Fibroblast of pulmonary artery (primary cell): ENCODE measurements around the gene IL17B.

Source experiments
- DNase-seq: peaks from one replicate; pipeline ENCODE4 v3.0.0-alpha.2; 2010; ENCODE audit warnings: low read depth
- H3K4me3 ChIP-seq: replicated peaks from 2 replicates; pipeline ENCODE4 v1.5.1; 2011; ENCODE audit warnings: low read depth, mild to moderate bottlenecking, control low read depth, low read length, moderate library complexity
- CTCF ChIP-seq: IDR thresholded peaks from 2 replicates; pipeline ENCODE4 v1.5.1; 2011; ENCODE audit warnings: mild to moderate bottlenecking, control low read depth, low read length, inconsistent platforms; ENCODE audit errors: missing control alignments

Gene IL17B

GRCh38 chr5:149337736-149338135 is 41.4 kb downstream of the IL17B start:
- no peak for DNase-seq
- no peak overlapping the region for H3K4me3 ChIP-seq
- TF ChIP-seq CTCF: no peak

GRCh38 chr5:149333711-149334443 is 45.2 kb downstream of the IL17B start:
- no peak for TF ChIP-seq CTCF
- peak; percentile 19 for DNase-seq
- H3K4me3 ChIP-seq: no peak overlapping the region

- H3K4me3 ChIP-seq: no peak overlapping the region
- no peak for DNase-seq
- TF ChIP-seq CTCF: no peak
Measured at GRCh38 chr5:149328177-149328576, 50.9 kb downstream of the IL17B start.

GRCh38 chr5:149326611-149327010 is 52.5 kb downstream of the IL17B start:
- no peak for TF ChIP-seq CTCF
- H3K4me3 ChIP-seq: no peak overlapping the region
- DNase-seq: no peak

- TF ChIP-seq CTCF: no peak
- peak; percentile 66 for DNase-seq
- no peak overlapping the region for H3K4me3 ChIP-seq
Measured at GRCh38 chr5:149325894-149326293, 53.2 kb downstream of the IL17B start.

GRCh38 chr5:149325166-149325735 is 53.8 kb downstream of the IL17B start:
- DNase-seq: peak; percentile 52
- TF ChIP-seq CTCF: no peak
- H3K4me3 ChIP-seq: no peak overlapping the region

GRCh38 chr5:149324641-149325040 is 54.5 kb downstream of the IL17B start:
- H3K4me3 ChIP-seq: no peak overlapping the region
- DNase-seq: peak; percentile 20
- TF ChIP-seq CTCF: no peak
